WTC11 (cell line): ENCODE measurements around the gene TRAPPC8.

Experiments used
- ZNF121 ChIP-seq: sonication (generic); formaldehyde crosslinking; IDR thresholded peaks from 2 replicates; pipeline ENCODE4 v1.8.0; 2023; ENCODE audit warnings: missing genetic modification reagents
- TF ChIP-seq, protein P1 (sequence below): fragments of 200-600 bp; IDR thresholded peaks from 2 replicates; pipeline ENCODE4 v1.8.0; 2022; ENCODE audit warnings: antibody characterized with exemption

DNA sequence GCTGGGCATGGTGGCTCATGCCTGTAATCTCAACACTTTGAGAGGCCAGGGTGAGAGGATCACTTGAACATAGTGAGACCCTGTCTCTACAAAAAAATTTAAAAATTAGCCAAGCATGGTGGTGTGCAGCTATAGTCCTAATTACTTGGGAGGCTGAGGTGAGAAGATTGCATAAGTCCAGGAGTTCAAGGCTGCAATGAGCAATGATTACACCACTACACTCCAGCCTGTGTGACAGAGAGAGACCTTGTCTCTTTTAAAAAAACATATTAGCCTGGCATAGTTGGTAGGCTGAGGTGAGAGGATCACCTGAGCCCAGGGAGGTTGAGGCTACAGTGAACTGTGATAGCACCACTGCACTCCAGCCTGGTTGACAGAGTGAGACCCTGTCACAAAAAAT is 13.7 kb downstream of the TRAPPC8 start:
- TF ChIP-seq, protein P1, sequence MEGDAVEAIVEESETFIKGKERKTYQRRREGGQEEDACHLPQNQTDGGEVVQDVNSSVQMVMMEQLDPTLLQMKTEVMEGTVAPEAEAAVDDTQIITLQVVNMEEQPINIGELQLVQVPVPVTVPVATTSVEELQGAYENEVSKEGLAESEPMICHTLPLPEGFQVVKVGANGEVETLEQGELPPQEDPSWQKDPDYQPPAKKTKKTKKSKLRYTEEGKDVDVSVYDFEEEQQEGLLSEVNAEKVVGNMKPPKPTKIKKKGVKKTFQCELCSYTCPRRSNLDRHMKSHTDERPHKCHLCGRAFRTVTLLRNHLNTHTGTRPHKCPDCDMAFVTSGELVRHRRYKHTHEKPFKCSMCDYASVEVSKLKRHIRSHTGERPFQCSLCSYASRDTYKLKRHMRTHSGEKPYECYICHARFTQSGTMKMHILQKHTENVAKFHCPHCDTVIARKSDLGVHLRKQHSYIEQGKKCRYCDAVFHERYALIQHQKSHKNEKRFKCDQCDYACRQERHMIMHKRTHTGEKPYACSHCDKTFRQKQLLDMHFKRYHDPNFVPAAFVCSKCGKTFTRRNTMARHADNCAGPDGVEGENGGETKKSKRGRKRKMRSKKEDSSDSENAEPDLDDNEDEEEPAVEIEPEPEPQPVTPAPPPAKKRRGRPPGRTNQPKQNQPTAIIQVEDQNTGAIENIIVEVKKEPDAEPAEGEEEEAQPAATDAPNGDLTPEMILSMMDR = no peak
- TF ChIP-seq ZNF121 = no peak
